Measurements from ENCODE around the gene DRG2.
A peak's percentile ranks its signal among the peaks of the same experiment; 100 is the strongest.

Gene DRG2

DNA sequence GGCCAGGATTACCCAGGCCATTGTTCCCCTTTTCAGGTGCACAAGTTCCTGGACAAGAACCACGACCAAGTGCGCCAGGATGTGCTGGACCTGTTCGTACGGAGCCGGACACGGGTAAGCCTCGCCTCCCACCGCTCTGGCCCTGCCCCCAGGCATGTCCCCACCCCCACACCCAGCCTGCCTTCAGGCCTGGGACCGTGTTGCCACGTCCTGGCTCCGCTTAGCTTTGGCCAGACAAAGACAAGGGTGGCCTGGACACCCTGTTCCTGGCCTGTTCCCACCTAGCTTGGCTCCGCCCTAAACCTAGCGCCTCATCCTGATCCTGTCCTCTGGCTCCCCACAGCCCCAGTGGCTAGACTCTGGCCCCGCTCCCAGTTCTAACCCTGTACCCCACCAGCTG, 51.8 kb downstream of the DRG2 start:
- H3K9me3 ChIP-seq (ENCODE audit: insufficient read depth, low read length, severe bottlenecking), result no peaks in the 10 kb centered on the region
- no peak overlapping the region for H3K4me2 ChIP-seq (ENCODE audit: insufficient read depth, low read length)
- no peak for TF ChIP-seq EZH2 (IDR thresholded peaks at IDR 0.05; ENCODE audit: borderline replicate concordance, low read depth, low read length, severe bottlenecking)
- TF ChIP-seq, protein P1, sequence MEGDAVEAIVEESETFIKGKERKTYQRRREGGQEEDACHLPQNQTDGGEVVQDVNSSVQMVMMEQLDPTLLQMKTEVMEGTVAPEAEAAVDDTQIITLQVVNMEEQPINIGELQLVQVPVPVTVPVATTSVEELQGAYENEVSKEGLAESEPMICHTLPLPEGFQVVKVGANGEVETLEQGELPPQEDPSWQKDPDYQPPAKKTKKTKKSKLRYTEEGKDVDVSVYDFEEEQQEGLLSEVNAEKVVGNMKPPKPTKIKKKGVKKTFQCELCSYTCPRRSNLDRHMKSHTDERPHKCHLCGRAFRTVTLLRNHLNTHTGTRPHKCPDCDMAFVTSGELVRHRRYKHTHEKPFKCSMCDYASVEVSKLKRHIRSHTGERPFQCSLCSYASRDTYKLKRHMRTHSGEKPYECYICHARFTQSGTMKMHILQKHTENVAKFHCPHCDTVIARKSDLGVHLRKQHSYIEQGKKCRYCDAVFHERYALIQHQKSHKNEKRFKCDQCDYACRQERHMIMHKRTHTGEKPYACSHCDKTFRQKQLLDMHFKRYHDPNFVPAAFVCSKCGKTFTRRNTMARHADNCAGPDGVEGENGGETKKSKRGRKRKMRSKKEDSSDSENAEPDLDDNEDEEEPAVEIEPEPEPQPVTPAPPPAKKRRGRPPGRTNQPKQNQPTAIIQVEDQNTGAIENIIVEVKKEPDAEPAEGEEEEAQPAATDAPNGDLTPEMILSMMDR (IDR thresholded peaks at IDR 0.05; ENCODE audit: borderline replicate concordance, extremely low read depth, low read length, poor library complexity, severe bottlenecking), result no peak
- no peaks in the 10 kb centered on the region for H3K27me3 ChIP-seq (ENCODE audit: insufficient read depth, low read length, poor library complexity)
- ATAC-seq (ENCODE audit: insufficient read depth, low read depth), result no peak
- H3K27ac ChIP-seq (ENCODE audit: low read length), result no peak overlapping the region
- H3K9ac ChIP-seq (ENCODE audit: low read depth, low read length), result no peak overlapping the region
- H2AFZ ChIP-seq (ENCODE audit: low read depth, low read length), result no peak overlapping the region
- H3K36me3 ChIP-seq (ENCODE audit: insufficient read depth, low read length), result no peaks in the 10 kb centered on the region
- DNase-seq, result no peak
- H3K4me1 ChIP-seq (ENCODE audit: insufficient read depth, low read length), result no peaks in the 10 kb centered on the region
- H3K79me2 ChIP-seq (ENCODE audit: insufficient read depth, low read length), result no peaks in the 10 kb centered on the region
- H3K4me3 ChIP-seq (ENCODE audit: low read depth in 1 of 2, low read length in 2 of 2), result no peak overlapping the region
- H4K20me1 ChIP-seq (ENCODE audit: insufficient read depth, low read length), result 0 out of 2 replicates have a peak, but pooled peaks cover 4% of the 10 kb centered on the region

DNA sequence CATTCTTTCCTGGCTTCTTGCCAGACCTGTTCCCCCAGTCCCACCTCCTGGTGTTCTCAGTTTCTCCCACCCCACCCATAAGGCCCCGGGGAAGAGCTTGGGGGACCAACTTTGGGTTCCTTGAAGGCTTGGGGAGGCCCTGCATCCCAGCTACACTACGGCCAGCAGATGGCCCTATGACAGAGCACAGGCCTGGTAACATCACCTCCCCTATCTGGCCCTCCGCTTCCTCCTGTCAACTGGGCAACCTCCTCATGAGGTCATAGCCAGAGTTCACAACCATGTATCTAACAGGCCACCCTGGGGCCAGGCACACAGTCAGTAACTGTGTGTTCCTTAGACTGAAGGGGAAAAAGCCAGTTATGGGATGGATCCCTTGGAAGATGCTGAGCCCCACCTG, 52.2 kb downstream of the DRG2 start:
- Histone ChIP-seq H3K9ac (ENCODE audit: low read depth, low read length) (no peak overlapping the region), H3K36me3 (ENCODE audit: insufficient read depth, low read length) (no peaks in the 10 kb centered on the region), H3K27me3 (ENCODE audit: insufficient read depth, low read length, poor library complexity) (no peaks in the 10 kb centered on the region), H3K4me3 (ENCODE audit: low read depth in 1 of 2, low read length in 2 of 2) (no peak overlapping the region), H3K27ac (ENCODE audit: low read length) (no peak overlapping the region), H2AFZ (ENCODE audit: low read depth, low read length) (no peak overlapping the region), H3K79me2 (ENCODE audit: insufficient read depth, low read length) (no peaks in the 10 kb centered on the region), H3K9me3 (ENCODE audit: insufficient read depth, low read length, severe bottlenecking) (no peaks in the 10 kb centered on the region), H4K20me1 (ENCODE audit: insufficient read depth, low read length) (0 out of 2 replicates have a peak, but pooled peaks cover 4% of the 10 kb centered on the region), H3K4me1 (ENCODE audit: insufficient read depth, low read length) (no peaks in the 10 kb centered on the region), H3K4me2 (ENCODE audit: insufficient read depth, low read length) (no peak overlapping the region)
- no peak for DNase-seq
- no peak for ATAC-seq (ENCODE audit: insufficient read depth, low read depth)
- TF ChIP-seq, protein P1 (IDR thresholded peaks at IDR 0.05; ENCODE audit: borderline replicate concordance, extremely low read depth, low read length, poor library complexity, severe bottlenecking), result peak; percentile 25
- TF ChIP-seq EZH2 (IDR thresholded peaks at IDR 0.05; ENCODE audit: borderline replicate concordance, low read depth, low read length, severe bottlenecking), result no peak

DNA sequence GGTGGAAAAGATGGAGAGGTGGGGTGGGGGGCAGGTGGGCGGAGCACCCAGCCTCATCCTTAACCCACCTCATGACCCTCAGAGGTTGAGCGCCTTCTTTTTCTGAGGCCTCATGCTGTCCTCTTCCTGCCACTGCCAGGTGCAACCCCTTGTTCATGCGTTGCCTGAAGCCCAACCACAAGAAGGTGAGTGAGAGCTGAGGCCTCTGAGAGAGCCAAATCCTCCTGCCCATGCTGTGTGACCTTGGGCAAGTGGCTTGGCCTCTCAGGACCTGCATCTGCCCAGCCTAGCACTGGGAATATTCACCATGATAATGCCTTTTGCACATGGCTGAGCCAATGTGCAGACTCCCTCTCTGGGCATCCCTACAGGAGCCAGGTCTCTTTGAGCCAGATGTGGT, 52.9 kb downstream of the DRG2 start:
- no peaks in the 10 kb centered on the region for H3K9me3 ChIP-seq (ENCODE audit: insufficient read depth, low read length, severe bottlenecking)
- H3K79me2 ChIP-seq (ENCODE audit: insufficient read depth, low read length), result no peaks in the 10 kb centered on the region
- no peak overlapping the region for H3K4me2 ChIP-seq (ENCODE audit: insufficient read depth, low read length)
- H4K20me1 ChIP-seq (ENCODE audit: insufficient read depth, low read length), result 0 out of 2 replicates have a peak, but pooled peaks cover 4% of the 10 kb centered on the region
- H3K27ac ChIP-seq (ENCODE audit: low read length), result no peak overlapping the region
- no peak overlapping the region for H3K9ac ChIP-seq (ENCODE audit: low read depth, low read length)
- no peak overlapping the region for H2AFZ ChIP-seq (ENCODE audit: low read depth, low read length)
- H3K27me3 ChIP-seq (ENCODE audit: insufficient read depth, low read length, poor library complexity), result no peaks in the 10 kb centered on the region
- no peaks in the 10 kb centered on the region for H3K4me1 ChIP-seq (ENCODE audit: insufficient read depth, low read length)
- no peak for DNase-seq
- TF ChIP-seq EZH2 (IDR thresholded peaks at IDR 0.05; ENCODE audit: borderline replicate concordance, low read depth, low read length, severe bottlenecking), result no peak
- TF ChIP-seq, protein P1 (IDR thresholded peaks at IDR 0.05; ENCODE audit: borderline replicate concordance, extremely low read depth, low read length, poor library complexity, severe bottlenecking), result no peak
- 0 out of 3 replicates have a peak, but pooled peaks have one; percentile 13 for ATAC-seq (ENCODE audit: insufficient read depth, low read depth)
- no peak overlapping the region for H3K4me3 ChIP-seq (ENCODE audit: low read depth in 1 of 2, low read length in 2 of 2)
- H3K36me3 ChIP-seq (ENCODE audit: insufficient read depth, low read length), result no peaks in the 10 kb centered on the region
